ENCODE data around the gene SGCB. TPM values are rescaled to one million over a fixed set of nuclear protein-coding genes. Genes with fewer than 3 reads are reported as not detected.
A peak's percentile ranks its signal among the peaks of the same experiment; 100 is the strongest.

SGCB gene
- total RNA-seq, 1 donor from 2014 or later: 21.1 TPM

GRCh38 chr4:52017814-52018213 is 20.3 kb downstream of the SGCB start:
- no peaks in the 10 kb centered on the region for H3K27me3 ChIP-seq (ENCODE audit: control insufficient read depth, insufficient read depth, low read length)
- no peak for DNase-seq (ENCODE audit: low read depth)
- TF ChIP-seq CTCF (IDR thresholded peaks at IDR 0.05; ENCODE audit: insufficient read depth, low read length, poor library complexity, severe bottlenecking): no peak
- H3K36me3 ChIP-seq (ENCODE audit: control insufficient read depth, insufficient read depth, low read length): no peaks in the 10 kb centered on the region
- H3K4me3 ChIP-seq (ENCODE audit: low read depth, low read length): no peak overlapping the region

DNA sequence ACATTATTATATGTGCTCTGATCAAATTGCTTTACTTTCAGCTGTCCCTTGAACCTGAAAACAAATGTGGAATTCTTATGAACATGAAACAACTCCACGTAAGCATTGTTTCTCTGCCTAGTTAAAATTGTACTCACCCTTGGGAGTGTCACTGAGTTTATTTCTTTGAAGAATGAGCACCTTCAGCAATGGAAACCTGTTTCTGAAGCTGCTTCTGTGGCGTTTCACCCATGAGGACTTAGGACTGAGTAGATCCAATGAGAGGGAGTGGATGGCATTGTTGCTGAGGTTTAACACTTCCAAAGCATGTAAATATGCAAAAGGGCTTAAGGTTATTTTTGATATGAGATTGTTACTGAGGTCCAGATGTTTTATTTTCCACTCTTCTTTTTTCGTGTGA is 21.1 kb downstream of the SGCB start:
- Histone ChIP-seq H3K27me3 (ENCODE audit: control insufficient read depth, insufficient read depth, low read length) (no peaks in the 10 kb centered on the region), H3K4me3 (ENCODE audit: low read depth, low read length) (no peak overlapping the region), H3K36me3 (ENCODE audit: control insufficient read depth, insufficient read depth, low read length) (no peaks in the 10 kb centered on the region)
- no peak for TF ChIP-seq CTCF (IDR thresholded peaks at IDR 0.05; ENCODE audit: insufficient read depth, low read length, poor library complexity, severe bottlenecking)
- DNase-seq (ENCODE audit: low read depth): no peak

DNA sequence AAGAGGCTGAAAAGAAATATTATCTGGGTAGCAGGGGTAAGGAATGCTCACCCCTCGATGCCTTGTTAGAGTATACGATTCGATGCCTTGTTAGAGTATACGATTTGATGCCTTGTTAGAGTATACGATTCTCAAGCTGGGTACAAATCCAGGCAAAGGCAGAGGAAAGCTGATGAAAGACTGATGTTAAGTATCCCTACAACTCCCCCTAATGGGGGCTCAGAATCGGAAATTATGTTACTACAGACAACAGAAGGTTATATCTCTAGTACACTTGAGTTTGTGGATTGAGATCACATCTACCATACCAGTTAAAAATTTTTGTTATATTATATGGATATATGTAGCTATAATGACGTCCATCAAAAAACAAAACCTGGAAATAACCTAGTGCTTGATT is 22.7 kb downstream of the SGCB start:
- no peak for DNase-seq (ENCODE audit: low read depth)
- TF ChIP-seq CTCF (IDR thresholded peaks at IDR 0.05; ENCODE audit: insufficient read depth, low read length, poor library complexity, severe bottlenecking): peak; percentile 13
- no peaks in the 10 kb centered on the region for H3K27me3 ChIP-seq (ENCODE audit: control insufficient read depth, insufficient read depth, low read length)
- no peak overlapping the region for H3K4me3 ChIP-seq (ENCODE audit: low read depth, low read length)
- no peaks in the 10 kb centered on the region for H3K36me3 ChIP-seq (ENCODE audit: control insufficient read depth, insufficient read depth, low read length)

GRCh38 chr4:52014903-52015302 is 23.2 kb downstream of the SGCB start:
- TF ChIP-seq CTCF (IDR thresholded peaks at IDR 0.05; ENCODE audit: insufficient read depth, low read length, poor library complexity, severe bottlenecking): no peak
- no peak overlapping the region for H3K4me3 ChIP-seq (ENCODE audit: low read depth, low read length)
- no peaks in the 10 kb centered on the region for H3K27me3 ChIP-seq (ENCODE audit: control insufficient read depth, insufficient read depth, low read length)
- no peaks in the 10 kb centered on the region for H3K36me3 ChIP-seq (ENCODE audit: control insufficient read depth, insufficient read depth, low read length)
- no peak for DNase-seq (ENCODE audit: low read depth)

DNA sequence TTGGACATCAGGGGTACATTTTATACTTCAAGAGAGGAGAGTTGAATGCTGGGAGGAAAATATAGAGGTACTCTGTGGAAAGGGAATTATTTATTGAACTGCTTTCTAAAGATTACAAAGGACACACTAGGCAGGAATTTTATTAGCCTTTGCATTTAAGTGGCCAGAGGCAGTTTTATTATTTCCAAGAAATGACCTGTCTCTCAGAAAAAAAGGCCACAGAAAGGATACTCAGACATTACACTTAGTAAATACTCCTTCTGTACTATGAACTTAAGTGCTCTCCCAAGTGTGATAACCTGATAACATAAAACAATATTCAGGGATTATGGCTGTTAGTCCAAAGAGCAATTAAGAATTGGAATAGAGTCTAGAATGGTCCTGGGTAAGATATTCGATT is 25.4 kb downstream of the SGCB start:
- TF ChIP-seq CTCF (IDR thresholded peaks at IDR 0.05; ENCODE audit: insufficient read depth, low read length, poor library complexity, severe bottlenecking): no peak
- DNase-seq (ENCODE audit: low read depth): no peak

DNA sequence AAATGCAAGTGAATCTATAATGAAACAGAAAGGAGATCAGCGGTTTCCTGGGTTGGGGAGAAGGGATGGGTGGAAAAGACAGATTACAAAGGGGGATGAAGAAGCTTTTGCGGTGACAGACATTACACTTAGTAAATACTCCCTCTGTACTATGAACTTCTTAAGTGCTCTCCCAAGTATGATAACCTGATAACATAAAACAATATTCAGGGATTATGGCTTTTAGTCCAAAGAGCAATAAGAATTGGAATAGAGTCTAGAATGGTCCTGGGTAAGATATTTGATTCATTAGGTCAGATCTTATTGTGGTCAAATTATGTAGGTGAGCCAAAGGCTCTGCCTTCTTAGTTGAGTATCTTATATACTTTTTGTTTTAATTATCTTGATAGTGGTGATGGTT is 27.1 kb downstream of the SGCB start:
- H3K27me3 ChIP-seq (ENCODE audit: control insufficient read depth, insufficient read depth, low read length): no peaks in the 10 kb centered on the region
- TF ChIP-seq CTCF (IDR thresholded peaks at IDR 0.05; ENCODE audit: insufficient read depth, low read length, poor library complexity, severe bottlenecking): no peak
- no peak overlapping the region for H3K4me3 ChIP-seq (ENCODE audit: low read depth, low read length)
- H3K36me3 ChIP-seq (ENCODE audit: control insufficient read depth, insufficient read depth, low read length): no peaks in the 10 kb centered on the region
- DNase-seq (ENCODE audit: low read depth): no peak

More for the DNA sequence above, 25.4 kb downstream of the SGCB start:
- H3K4me3 ChIP-seq (ENCODE audit: low read depth, low read length): no peak overlapping the region
- H3K36me3 ChIP-seq (ENCODE audit: control insufficient read depth, insufficient read depth, low read length): no peaks in the 10 kb centered on the region
- no peaks in the 10 kb centered on the region for H3K27me3 ChIP-seq (ENCODE audit: control insufficient read depth, insufficient read depth, low read length)

Data from kidney epithelial cell (primary cell).